H1 (cell line): ENCODE results near the gene SPEM1. TPM values are rescaled to one million over a fixed set of nuclear protein-coding genes. Genes with fewer than 3 reads are reported as not detected.

Experiments used
- E2F6 ChIP-seq: IDR thresholded peaks from 2 replicates; pipeline ENCODE4 v1.6.1; 2012; ENCODE audit warnings: inconsistent platforms
- polyA plus RNA-seq, 7 experiments: library from polyadenylated mRNA; depleted of rRNA in 3 of 7; stranded (reverse) in 5 of 7; unstranded in 2 of 7; fragments of >200 nt in 5 of 7; fragments of 200-250 nt in 2 of 7; gene quantifications; 1 replicate in 5 of 7; 2 replicates in 1 of 7; 4 replicates in 1 of 7; pipeline versions ENCODE4 v1.2.1 to v1.2.3, GENCODE V29; 2011 to 2013; ENCODE audit warnings: missing spikeins in 2 of 7, mixed read lengths in 2 of 7
- total RNA-seq: library from RNA; stranded (reverse); fragmentation: NEBNext Ultra II Directional; extraction: Animal tissue kit (Norgen Biotek cat#: 25700); gene quantifications from 2 replicates; pipeline ENCODE4 v1.2.1, GENCODE V29; 2021

SPEM1 gene
- total and polyA plus RNA-seq, 2 of the 8 experiments (the other 6 are each of a cell fraction or from before 2014, with no cell fraction given) = not detected

GRCh38 chr17:7382901-7383300 lies 37.2 kb upstream of the SPEM1 start (continued):
- TF ChIP-seq E2F6 = no peak
